Astrocyte (in vitro differentiated cells and primary cell): ENCODE measurements around the gene PRKD1.

ENCODE experiments used
- EZH2 ChIP-seq: IDR thresholded peaks from 2 replicates; pipeline ENCODE4 v1.6.1; 2012; ENCODE audit warnings: mild to moderate bottlenecking, low read length, inconsistent platforms; ENCODE audit not compliant: insufficient read depth
- TF ChIP-seq, protein P1 (sequence below): IDR thresholded peaks from 2 replicates; pipeline ENCODE4 v1.5.1; 2011; ENCODE audit warnings: low read depth, mild to moderate bottlenecking, inconsistent platforms, low read length, moderate library complexity; ENCODE audit not compliant: insufficient read depth

DNA sequence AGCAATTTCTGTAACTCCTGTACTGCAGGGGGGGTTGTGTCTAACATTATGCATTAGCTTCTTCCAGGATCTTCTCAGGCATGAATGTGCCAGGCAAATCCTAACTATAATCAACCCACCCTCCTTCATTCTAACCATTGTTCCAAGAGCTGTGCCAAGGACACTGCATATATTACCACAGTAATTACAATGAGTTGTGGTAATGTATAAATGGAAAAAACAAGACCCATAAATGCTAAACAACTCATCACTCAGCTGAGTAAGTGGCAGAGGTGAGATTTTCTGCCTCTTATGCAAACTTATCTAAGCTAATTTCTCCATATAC, 80.6 kb downstream of the PRKD1 start:
- TF ChIP-seq, protein P1, sequence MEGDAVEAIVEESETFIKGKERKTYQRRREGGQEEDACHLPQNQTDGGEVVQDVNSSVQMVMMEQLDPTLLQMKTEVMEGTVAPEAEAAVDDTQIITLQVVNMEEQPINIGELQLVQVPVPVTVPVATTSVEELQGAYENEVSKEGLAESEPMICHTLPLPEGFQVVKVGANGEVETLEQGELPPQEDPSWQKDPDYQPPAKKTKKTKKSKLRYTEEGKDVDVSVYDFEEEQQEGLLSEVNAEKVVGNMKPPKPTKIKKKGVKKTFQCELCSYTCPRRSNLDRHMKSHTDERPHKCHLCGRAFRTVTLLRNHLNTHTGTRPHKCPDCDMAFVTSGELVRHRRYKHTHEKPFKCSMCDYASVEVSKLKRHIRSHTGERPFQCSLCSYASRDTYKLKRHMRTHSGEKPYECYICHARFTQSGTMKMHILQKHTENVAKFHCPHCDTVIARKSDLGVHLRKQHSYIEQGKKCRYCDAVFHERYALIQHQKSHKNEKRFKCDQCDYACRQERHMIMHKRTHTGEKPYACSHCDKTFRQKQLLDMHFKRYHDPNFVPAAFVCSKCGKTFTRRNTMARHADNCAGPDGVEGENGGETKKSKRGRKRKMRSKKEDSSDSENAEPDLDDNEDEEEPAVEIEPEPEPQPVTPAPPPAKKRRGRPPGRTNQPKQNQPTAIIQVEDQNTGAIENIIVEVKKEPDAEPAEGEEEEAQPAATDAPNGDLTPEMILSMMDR: no peak
- TF ChIP-seq EZH2: no peak
